GM18511 (cell line): ENCODE measurements around the gene ADGRG3.

Experiments
- ATAC-seq: cut with Tn5 transposase; IDR thresholded peaks from one replicate; pipeline ENCODE4 v1.9.1; 2021; ENCODE audit warnings: mild to moderate bottlenecking, moderate library complexity; ENCODE audit not compliant: unreplicated experiment

ADGRG3 gene

DNA sequence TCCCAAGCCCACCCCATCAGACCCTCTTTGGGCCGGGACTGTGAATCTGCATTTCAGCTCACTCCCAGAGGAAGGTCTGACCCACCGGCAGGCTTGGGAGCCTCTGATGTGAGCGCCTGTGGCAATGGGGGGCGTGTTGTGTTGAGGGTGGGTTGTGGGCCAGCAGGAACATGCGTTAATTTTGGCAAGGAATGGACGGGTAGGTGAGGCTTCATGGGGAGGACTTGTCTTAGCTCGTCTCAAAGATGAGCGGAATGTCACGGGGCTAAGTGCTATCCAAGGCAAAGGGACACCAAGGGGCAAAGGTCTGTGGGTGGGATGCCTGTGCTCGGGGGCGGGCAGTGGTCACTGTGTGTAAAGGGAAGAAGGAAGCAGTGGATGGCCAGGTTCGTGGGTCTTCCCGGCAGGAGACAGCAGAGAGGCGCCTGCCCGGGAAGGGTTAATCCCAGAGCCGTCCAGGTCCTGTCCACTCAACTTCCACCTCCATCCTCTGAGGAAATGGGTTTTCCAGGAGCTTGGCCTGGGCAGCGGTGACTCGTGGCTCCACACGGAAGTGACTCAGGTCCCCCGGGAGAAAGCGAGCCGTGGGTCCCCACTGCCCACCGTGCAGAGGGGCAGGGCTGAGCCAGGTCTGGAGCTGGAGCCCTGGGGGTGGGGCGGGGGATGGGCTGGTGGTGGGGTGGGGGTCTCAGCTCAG, 22.3 kb upstream of the ADGRG3 start:
- ATAC-seq, result no peak

GRCh38 chr16:57646388-57647039, 21.6 kb upstream of the ADGRG3 start:
- no peak for ATAC-seq

DNA sequence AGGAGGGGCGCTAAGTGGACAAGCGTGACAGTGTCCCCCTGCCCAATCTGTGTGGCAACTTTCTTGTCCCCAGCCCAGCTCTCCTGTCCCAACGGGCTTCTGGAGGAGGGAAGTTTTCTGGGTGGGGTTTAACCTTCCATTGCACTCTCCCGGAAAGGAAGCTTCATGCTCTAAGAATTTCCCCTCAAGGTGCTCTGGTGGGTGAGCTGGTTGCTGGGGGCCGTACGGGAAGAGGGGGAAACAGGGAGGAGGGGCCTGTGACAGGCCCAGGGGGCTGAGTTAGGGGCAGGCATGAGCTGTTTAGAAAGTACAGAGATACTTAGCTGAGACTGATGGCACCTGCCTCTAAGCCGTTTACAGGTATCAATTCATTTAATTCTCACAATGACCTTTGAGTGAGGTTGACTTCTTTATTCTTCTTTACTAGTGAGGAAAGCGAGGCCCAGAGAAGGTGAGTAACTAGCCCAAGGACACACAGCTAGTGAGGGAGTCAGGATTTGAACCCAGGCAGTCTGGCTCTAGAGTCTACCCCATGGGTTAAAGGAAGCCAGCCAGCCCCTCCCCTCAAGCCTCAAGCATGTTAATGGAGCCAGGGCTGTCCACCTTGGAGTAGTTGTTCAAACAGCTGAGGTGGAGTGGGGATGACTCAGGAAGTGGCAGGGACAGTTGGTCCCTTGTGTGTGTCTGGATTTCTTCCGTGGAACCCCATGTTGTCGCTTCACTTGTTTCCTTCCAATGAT, 20.8 kb upstream of the ADGRG3 start:
- no peak for ATAC-seq

GRCh38 chr16:57648125-57648524, 20.0 kb upstream of the ADGRG3 start:
- ATAC-seq, result no peak

DNA sequence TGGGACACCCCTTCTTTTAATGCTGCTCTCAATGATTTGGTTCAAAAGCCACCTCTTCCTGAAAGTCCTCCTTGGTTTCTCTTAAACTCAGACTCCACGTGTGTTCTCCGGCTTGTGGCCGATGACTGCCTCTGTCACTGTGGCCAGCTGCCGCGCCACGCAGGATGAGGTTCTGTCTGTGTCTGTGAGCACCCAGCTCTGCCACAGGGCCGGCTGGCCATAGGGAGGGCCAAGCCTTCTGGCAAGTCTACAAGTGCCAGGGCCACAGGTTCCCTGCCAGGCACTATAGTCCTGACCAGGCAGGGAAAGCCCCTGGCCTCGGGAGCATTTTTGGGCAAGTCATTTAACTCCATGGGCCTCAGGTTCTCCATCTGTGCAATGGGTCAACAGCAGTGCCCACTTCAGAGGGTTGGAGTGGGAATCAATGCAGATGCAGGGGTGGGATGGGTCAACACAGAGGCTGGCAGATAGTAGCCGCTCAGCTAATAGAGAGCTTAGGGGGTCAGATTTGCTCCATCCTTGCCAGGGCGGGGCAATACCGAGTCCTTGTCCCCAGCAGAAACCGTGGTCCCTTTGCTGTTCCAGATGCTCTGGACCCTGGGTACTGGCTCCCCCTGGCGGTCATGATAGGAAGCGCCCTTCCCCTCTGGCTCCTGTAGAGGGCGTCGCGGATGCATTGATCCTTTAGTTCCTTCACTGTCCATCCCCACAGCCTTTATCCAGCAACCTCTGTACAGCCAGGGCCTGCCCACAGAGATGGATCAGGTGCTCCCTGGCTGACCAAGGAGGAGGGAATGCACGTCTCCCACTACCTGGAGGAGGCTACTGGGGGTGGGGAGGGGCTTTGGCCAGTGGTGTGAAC, 19.3 kb upstream of the ADGRG3 start:
- ATAC-seq, result peak; percentile 66

DNA sequence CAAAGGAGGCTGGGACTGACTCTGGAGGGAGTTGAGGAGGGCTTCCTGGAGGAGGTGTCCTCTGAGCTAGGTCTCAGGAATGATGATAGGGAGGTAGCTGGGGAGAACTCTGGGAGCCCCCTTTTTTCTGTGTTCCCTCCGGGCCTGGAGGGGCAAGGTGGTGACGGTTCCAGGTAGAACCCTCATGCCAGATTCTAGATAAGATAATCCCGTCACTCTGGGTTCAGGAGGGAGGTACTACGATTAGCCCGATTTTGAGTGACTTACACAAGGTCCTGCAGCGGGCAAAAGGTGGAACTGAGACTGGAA, 18.7 kb upstream of the ADGRG3 start:
- no peak for ATAC-seq

- ATAC-seq, result no peak
Measured at GRCh38 chr16:57649846-57650245, 18.3 kb upstream of the ADGRG3 start.

DNA sequence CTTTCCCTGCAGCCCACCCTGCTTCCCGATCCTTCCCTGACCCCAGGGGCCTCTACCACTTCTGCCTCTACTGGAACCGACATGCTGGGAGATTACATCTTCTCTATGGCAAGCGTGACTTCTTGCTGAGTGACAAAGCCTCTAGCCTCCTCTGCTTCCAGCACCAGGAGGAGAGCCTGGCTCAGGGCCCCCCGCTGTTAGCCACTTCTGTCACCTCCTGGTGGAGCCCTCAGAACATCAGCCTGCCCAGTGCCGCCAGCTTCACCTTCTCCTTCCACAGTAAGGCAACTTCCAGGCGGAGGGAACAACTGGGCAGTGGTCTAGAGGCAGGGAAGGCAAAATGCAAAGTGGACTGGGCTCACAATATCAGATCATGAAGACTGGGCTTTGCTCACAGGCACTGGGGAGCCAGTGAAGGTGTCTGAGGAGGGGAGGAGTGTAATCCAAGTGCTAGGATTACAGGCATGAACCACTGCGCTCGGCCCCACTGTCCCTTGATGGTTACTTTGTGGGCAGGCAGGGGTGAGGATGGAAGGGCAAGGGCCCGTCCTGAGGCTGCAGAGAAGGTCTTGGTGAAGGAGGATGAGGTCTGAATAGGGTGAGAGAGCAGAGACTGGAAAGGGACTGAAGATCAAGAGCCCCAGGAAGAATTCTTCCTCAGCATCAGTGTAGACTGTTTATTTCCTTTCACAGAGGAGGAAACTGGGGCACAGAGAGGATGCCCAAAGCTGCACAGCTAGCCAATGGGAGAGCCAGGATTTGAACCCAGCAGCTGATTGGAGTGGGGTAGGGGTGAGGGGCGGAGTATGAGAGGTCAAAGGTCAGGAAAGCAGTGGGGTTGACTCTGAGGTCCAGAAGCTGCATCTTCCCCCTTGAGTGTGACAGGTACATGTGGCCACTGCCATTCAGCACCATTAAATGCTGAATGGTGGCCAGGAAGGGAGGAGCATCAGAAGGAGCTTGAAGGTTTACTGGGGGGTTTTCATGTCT, 16.5 kb upstream of the ADGRG3 start:
- no peak for ATAC-seq

- no peak for ATAC-seq
Measured at GRCh38 chr16:57652695-57653471, 15.2 kb upstream of the ADGRG3 start.

DNA sequence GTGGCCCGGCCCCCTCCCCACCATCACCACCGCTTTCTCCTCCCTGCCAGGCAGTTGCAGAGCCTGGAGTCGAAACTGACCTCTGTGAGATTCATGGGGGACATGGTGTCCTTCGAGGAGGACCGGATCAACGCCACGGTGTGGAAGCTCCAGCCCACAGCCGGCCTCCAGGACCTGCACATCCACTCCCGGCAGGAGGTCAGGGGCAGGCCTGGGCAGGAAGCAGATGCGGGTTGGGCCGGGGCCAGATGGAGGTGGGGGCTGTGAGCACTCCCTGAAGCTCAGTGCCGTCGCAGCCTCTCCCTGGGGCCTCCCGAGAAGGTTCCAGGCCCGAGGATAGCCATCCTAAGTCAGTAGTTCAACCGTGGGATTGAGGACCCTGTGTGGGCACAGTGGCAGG, 14.2 kb upstream of the ADGRG3 start:
- ATAC-seq, result no peak

- ATAC-seq, result no peak
Measured at GRCh38 chr16:57656342-57656955, 11.7 kb upstream of the ADGRG3 start.

- no peak for ATAC-seq
Measured at GRCh38 chr16:57657228-57657627, 10.9 kb upstream of the ADGRG3 start.

DNA sequence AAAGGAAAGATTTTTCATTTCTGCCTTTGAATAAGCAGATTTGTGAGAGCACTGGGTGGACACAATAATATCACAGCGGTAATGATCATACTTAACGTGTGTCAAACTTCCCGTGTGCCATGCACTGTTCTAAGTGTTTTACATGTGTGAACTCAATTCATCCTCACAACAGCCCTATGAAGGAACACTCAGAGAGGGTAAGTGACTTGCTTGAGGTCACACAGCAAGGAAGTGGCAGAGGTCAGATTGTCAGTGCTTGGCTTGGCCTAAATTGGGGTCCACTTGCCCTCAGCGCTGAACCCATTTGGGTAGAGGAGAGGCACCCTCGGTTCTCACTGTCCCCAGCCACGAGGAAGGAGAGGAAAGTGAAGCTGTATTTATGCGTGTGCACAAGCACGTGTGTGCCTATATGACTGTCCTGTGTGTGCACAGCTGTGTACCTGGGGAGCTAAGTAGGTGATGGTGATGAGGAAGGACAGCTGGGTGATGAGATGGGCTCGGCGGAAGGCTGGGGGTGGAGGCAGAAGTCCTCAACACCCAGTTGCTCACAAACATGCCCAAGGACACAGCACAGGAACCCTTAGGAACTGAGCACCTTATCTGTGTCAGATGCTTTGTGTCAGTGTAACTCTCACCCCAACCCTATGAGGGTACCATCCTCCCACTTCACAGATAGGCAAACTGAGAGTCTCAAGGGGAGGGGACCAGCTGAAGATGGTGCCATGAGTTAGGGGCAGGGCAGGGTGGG, 9.8 kb upstream of the ADGRG3 start:
- no peak for ATAC-seq

DNA sequence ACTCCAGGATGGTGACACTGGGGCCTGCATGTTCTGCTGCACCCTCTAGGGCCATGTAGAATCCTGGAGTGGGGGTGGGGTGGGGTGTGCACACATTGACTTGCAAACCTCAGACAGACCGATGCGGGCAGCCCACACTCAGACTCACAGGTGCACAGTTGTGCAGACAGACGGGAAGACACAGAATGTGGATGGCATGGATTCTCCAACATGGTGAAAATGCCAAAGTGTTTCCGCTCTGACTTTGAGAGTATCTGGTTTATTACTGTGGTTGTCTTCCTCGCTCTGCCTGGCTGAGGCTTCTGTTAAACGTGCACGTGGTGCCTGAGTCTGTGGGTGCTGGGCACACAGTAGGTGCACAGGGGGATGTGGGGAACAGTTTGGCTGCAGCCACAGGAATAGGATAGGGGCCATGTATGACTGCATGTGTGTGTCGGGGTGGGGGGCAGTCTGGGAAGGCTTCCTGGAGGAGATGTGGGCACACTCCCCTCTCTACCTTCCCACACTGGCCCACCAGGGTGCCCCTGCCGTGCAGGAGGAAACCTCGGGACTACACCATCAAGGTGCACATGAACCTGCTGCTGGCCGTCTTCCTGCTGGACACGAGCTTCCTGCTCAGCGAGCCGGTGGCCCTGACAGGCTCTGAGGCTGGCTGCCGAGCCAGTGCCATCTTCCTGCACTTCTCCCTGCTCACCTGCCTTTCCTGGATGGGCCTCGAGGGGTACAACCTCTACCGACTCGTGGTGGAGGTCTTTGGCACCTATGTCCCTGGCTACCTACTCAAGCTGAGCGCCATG, 9.0 kb upstream of the ADGRG3 start:
- no peak for ATAC-seq

DNA sequence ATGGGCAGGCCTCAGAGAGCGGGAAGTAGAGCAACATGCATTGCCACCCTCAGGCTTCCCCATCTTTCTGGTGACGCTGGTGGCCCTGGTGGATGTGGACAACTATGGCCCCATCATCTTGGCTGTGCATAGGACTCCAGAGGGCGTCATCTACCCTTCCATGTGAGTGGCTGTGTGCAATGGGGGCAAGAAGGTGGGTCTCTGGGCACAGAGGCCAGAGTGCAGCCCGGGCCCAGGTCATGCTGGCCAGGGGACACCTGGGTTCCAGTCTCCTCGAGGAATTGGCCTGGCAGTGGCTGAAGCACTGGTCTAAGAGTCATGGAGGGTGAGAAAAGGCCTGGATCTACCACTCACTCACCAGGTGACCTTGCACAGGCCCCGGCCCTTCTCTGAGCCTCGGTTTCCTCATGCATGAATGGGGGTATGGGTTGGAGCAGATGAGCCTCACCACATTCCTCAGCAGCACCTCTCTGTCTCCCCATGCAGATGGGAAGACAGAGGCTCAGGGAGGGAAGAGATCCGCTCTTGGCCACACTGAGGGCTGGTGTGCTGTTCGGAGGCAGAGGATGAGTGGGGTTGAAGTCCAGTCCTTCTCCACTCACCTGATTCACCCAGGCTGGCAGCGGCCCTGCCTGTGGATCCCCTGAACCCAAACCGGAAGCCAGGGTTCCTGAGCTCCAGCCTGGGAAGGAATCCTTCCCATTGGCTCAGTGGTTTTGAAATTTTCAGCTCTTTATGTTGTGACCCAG, 7.2 kb upstream of the ADGRG3 start:
- no peak for ATAC-seq

GRCh38 chr16:57661510-57661909, 6.6 kb upstream of the ADGRG3 start:
- no peak for ATAC-seq
